GM20000 (cell line): ENCODE data around the gene NEUROD1.

Experiments
- DNase-seq: peaks from one replicate; pipeline ENCODE4 v3.0.0; 2012; ENCODE audit warnings: low spot score
- TF ChIP-seq, protein P1 (sequence below): IDR thresholded peaks from 2 replicates; pipeline ENCODE4 v1.5.1; 2012; ENCODE audit warnings: mild to moderate bottlenecking, control low read depth; ENCODE audit errors: extremely low read depth, missing control alignments

Gene NEUROD1

GRCh38 chr2:181697571-181697970 lies 17.3 kb upstream of the NEUROD1 start:
- no peak for DNase-seq
- TF ChIP-seq, protein P1, sequence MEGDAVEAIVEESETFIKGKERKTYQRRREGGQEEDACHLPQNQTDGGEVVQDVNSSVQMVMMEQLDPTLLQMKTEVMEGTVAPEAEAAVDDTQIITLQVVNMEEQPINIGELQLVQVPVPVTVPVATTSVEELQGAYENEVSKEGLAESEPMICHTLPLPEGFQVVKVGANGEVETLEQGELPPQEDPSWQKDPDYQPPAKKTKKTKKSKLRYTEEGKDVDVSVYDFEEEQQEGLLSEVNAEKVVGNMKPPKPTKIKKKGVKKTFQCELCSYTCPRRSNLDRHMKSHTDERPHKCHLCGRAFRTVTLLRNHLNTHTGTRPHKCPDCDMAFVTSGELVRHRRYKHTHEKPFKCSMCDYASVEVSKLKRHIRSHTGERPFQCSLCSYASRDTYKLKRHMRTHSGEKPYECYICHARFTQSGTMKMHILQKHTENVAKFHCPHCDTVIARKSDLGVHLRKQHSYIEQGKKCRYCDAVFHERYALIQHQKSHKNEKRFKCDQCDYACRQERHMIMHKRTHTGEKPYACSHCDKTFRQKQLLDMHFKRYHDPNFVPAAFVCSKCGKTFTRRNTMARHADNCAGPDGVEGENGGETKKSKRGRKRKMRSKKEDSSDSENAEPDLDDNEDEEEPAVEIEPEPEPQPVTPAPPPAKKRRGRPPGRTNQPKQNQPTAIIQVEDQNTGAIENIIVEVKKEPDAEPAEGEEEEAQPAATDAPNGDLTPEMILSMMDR: no peak

GRCh38 chr2:181697126-181697525 lies 16.8 kb upstream of the NEUROD1 start:
- TF ChIP-seq, protein P1: no peak
- no peak for DNase-seq

DNA sequence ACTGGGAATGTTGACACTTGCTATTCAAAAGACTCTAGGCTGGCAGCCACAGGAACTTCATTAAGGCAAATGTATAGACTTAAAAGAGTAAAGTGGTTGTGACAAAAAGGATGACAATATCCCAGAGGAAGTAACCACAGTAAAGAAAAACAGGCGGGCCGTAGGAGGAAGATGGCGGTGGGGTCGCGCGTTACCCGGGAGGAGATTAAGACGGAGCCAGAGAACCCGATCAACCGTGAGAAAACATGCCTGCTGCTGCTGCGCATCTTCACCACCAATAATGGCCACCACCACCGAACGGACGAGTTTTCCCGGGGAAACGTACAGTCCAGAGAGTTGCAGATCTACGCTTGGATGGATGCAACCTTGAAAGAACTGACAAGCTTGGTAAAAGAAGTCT lies 14.0 kb upstream of the NEUROD1 start:
- TF ChIP-seq, protein P1: no peak
- DNase-seq: no peak

- DNase-seq: no peak
- TF ChIP-seq, protein P1: no peak
Measured at GRCh38 chr2:181690860-181691259, 10.5 kb upstream of the NEUROD1 start.

DNA sequence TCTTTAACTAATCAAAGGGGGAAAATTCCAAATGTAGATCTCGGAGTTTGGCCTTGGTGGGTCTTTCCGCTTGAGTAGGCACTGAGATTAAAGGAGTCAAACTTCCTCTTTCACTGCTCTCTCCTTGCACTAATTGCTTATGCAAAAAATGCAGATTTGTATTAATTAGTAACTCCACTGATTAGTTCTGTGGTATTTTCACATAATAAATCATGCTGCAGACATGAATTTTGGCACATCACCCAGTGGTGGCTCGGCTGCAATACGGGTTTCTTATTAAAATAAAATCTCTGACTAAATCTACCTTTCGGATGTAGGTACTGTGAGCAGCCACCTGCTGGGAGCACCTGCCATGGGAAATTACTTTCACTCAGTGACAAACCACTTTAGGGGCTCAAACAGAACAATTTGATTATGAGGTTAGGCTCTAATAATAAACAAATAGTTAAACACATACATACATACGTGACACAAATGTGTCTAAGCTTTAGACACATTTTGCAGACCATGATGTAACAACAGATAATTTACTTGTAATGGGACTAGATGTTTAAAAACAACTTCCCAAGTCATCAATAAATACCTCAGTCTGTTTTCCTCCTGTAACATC lies 6.4 kb upstream of the NEUROD1 start:
- TF ChIP-seq, protein P1: no peak
- no peak for DNase-seq

GRCh38 chr2:181685150-181685688 lies 4.9 kb upstream of the NEUROD1 start:
- no peak for DNase-seq
- TF ChIP-seq, protein P1: no peak

- no peak for DNase-seq
- TF ChIP-seq, protein P1: no peak
Measured at GRCh38 chr2:181684454-181685149, 4.3 kb upstream of the NEUROD1 start.
